Activated T-helper 1 cell treated with Interleukin-2 at 50 U/mL for 16 hours (primary cell): ENCODE results near the gene SMYD1.

Experiments used
- DNase-seq: peaks from one replicate; pipeline ENCODE4 v3.0.0-alpha.2; 2020; ENCODE audit warnings: low read depth

SMYD1 gene

GRCh38 chr2:88090446-88091283 lies 23.0 kb downstream of the SMYD1 start:
- no peak for DNase-seq

- DNase-seq: no peak
Measured at GRCh38 chr2:88091943-88092342, 24.3 kb downstream of the SMYD1 start.

GRCh38 chr2:88092773-88093172 lies 25.1 kb downstream of the SMYD1 start:
- no peak for DNase-seq

GRCh38 chr2:88095022-88095421 lies 27.4 kb downstream of the SMYD1 start:
- no peak for DNase-seq

- no peak for DNase-seq
Measured at GRCh38 chr2:88096708-88097107, 29.1 kb downstream of the SMYD1 start.

- DNase-seq: no peak
Measured at GRCh38 chr2:88097192-88097591, 29.6 kb downstream of the SMYD1 start.

- no peak for DNase-seq
Measured at GRCh38 chr2:88097891-88098557, 30.4 kb downstream of the SMYD1 start.

- DNase-seq: no peak
Measured at GRCh38 chr2:88098558-88098900, 30.9 kb downstream of the SMYD1 start.

GRCh38 chr2:88099798-88100488 lies 32.3 kb downstream of the SMYD1 start:
- DNase-seq: no peak

GRCh38 chr2:88100489-88100858 lies 32.8 kb downstream of the SMYD1 start:
- no peak for DNase-seq

- DNase-seq: no peak
Measured at GRCh38 chr2:88108796-88109195, 41.2 kb downstream of the SMYD1 start.

- DNase-seq: no peak
Measured at GRCh38 chr2:88110830-88111229, 43.2 kb downstream of the SMYD1 start.

GRCh38 chr2:88113069-88113468 lies 45.4 kb downstream of the SMYD1 start:
- no peak for DNase-seq

GRCh38 chr2:88114889-88115288 lies 47.3 kb downstream of the SMYD1 start:
- DNase-seq: no peak

GRCh38 chr2:88115825-88116518 lies 48.3 kb downstream of the SMYD1 start:
- DNase-seq: no peak

- DNase-seq: no peak
Measured at GRCh38 chr2:88116669-88117432, 49.2 kb downstream of the SMYD1 start.

- no peak for DNase-seq
Measured at GRCh38 chr2:88117973-88118372, 50.3 kb downstream of the SMYD1 start.

- no peak for DNase-seq
Measured at GRCh38 chr2:88121678-88122077, 54.1 kb downstream of the SMYD1 start.

GRCh38 chr2:88122141-88122884 lies 54.7 kb downstream of the SMYD1 start:
- no peak for DNase-seq

GRCh38 chr2:88123164-88123974 lies 55.7 kb downstream of the SMYD1 start:
- no peak for DNase-seq
